ENCODE results near the gene TLL2.

DNA sequence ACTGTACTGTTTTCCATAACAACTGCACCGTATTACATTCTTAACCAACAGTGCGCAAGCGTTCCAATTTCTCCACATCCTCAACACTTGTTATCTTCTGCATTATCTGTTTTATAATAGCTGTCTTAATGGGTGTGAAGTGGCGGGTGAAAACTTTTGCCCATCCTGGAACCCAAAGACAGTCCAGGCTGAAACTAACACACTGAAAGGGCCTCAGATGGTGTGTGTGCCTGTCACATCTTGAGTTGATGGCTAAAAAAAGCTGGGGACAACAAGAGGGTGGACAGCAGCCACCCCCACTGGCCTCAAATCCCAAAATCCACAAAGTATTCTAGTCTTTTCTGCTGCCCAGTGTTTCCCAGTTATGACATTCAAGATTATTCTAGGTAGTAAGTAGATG lies 174.3 kb downstream of the TLL2 start:
- TF ChIP-seq EZH2 (IDR thresholded peaks at IDR 0.05; ENCODE audit: low read length, unreplicated experiment): no peak
- TF ChIP-seq, protein P1, sequence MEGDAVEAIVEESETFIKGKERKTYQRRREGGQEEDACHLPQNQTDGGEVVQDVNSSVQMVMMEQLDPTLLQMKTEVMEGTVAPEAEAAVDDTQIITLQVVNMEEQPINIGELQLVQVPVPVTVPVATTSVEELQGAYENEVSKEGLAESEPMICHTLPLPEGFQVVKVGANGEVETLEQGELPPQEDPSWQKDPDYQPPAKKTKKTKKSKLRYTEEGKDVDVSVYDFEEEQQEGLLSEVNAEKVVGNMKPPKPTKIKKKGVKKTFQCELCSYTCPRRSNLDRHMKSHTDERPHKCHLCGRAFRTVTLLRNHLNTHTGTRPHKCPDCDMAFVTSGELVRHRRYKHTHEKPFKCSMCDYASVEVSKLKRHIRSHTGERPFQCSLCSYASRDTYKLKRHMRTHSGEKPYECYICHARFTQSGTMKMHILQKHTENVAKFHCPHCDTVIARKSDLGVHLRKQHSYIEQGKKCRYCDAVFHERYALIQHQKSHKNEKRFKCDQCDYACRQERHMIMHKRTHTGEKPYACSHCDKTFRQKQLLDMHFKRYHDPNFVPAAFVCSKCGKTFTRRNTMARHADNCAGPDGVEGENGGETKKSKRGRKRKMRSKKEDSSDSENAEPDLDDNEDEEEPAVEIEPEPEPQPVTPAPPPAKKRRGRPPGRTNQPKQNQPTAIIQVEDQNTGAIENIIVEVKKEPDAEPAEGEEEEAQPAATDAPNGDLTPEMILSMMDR (conservative IDR thresholded peaks at IDR 0.05; ENCODE audit: low read depth, low read length): no peak
